ENCODE measurements around the gene CRACR2B.

The CRACR2B gene

GRCh38 chr11:853682-854448 is 26.1 kb downstream of the CRACR2B start:
- DNase-seq (ENCODE audit: low read depth in 2 of 2): no peak

GRCh38 chr11:854601-855329 is 27.0 kb downstream of the CRACR2B start:
- no peak for DNase-seq (ENCODE audit: low read depth in 2 of 2)

GRCh38 chr11:855330-855674 is 27.6 kb downstream of the CRACR2B start:
- DNase-seq (ENCODE audit: low read depth in 2 of 2): no peak

DNA sequence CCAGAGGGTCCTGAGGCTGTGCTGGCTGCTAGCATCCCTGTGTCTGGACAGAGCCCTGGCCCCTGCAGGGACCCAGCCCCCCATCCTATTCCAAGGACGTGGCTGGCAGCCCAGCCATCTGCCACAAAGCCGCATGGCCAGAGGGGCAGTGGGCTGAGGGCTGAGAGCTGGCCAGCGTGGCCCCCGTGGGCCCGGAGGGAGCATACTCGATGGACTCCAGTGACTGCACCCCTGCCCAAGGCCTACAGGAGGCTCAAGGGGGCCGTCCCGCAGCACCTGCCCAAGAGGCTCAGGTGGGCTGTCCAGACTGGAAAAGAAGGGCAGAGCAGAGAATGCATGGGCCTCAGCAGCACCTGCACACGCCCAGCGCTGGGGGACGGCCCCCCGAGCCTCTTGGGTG is 28.1 kb downstream of the CRACR2B start:
- no peak for DNase-seq (ENCODE audit: low read depth in 2 of 2)

DNA sequence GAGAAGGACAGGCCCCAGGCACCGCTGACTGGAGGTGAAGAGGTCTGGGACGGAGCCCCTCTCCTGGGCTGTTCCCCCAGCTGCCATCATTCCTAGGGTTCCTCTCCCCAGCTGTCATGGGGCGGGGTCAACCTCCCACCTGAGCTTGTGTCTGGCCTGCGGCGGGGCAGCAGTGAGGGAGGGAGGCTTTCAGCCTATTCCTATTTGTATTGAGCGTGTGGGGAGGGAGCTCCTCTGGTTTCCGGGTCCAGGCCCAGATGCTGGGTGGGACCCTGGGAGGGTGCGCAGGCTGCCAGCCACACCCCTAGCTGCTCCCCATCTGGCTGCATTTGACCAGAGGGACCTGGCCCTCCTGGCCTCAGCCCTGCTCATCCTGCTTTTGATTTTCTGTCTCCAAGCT is 28.7 kb downstream of the CRACR2B start:
- DNase-seq (ENCODE audit: low read depth in 2 of 2): no peak

GRCh38 chr11:858053-858761 is 30.5 kb downstream of the CRACR2B start:
- no peak for DNase-seq (ENCODE audit: low read depth in 2 of 2)

GRCh38 chr11:858762-859339 is 31.1 kb downstream of the CRACR2B start:
- DNase-seq (ENCODE audit: low read depth in 2 of 2): no peak

DNA sequence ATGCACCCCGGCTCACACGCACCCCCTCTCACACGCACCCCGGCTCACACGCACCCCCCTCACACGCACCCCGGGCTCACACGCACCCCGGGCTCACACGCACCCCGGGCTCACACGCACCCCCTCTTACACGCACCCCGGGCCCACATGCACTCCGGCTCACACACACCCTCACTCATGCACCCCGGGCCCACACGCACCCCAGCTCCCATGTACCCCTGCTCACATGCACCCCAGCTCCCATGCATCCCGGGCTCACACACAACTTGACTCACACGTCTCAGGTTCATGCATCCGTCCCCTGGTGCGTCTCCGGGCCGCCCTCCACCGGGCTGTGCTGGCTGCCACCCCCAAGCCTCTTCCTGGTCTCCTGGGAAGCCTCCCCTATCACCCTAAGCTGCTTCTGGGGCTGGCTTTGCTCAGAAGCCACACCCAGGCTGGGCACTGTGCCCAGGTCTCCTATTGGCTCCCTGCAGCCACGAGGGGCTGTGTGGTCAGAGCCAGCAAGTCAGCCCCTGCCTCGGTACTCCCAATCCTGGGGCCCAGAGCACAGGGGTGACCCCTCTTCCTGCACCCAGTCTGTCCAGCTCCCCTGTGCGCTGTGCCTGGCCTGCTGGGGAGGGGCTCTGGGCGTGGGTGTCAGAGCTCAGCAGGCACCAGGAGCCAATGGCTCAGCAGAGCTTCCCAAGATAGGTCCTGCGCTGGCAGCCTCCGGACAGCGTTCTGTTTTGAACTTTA is 31.8 kb downstream of the CRACR2B start:
- DNase-seq (ENCODE audit: low read depth in 2 of 2): no peak

- no peak for DNase-seq (ENCODE audit: low read depth in 2 of 2)
Measured at GRCh38 chr11:860234-861104, 32.8 kb downstream of the CRACR2B start.

DNA sequence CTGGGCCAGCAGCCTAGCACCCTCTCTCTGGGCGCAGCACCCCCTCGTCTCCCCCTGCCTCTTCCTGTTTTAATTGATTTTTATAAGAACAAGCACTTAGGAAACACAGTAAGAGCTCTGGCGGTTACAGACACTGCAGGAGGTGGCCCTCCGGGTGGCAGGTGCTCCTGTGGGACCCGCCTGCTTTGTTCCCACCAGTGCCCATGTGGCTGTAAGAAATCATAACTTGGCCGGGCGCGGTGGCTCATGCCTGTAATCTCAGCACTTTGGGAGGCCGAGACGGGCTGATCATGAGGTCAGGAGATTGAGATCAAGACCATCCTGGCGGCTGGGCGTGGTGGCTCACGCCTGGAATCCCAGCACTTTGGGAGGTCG is 33.4 kb downstream of the CRACR2B start:
- DNase-seq (ENCODE audit: low read depth in 2 of 2): no peak

DNA sequence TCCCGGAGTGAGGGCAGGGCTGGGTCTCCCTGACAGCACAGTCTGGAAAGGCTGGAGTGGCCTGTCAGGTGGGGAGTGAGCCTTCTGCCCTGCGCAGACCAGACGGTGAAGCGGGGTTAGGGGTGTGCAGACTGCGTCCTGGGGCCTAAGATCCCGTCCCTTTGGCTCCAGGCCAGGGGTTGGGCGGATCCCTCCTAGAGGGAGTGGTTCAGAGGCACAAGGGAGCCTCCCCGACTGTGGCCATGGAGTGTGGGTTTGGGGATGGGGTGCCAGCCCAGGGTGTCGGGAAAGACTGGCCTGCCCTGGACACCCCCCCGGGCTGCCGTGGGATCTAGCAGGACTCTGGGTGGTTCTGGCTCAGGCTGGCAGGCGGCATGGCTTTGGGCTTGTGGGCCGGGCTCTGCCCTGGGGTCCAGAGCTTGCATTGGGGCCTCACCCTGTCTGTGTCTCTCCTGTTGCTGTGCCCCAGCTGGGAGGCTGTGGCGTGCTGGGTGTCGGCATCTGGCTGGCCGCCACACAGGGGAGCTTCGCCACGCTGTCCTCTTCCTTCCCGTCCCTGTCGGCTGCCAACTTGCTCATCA is 34.5 kb downstream of the CRACR2B start:
- DNase-seq (ENCODE audit: low read depth in 2 of 2): no peak

GRCh38 chr11:862696-863022 is 34.9 kb downstream of the CRACR2B start:
- no peak for DNase-seq (ENCODE audit: low read depth in 2 of 2)

DNA sequence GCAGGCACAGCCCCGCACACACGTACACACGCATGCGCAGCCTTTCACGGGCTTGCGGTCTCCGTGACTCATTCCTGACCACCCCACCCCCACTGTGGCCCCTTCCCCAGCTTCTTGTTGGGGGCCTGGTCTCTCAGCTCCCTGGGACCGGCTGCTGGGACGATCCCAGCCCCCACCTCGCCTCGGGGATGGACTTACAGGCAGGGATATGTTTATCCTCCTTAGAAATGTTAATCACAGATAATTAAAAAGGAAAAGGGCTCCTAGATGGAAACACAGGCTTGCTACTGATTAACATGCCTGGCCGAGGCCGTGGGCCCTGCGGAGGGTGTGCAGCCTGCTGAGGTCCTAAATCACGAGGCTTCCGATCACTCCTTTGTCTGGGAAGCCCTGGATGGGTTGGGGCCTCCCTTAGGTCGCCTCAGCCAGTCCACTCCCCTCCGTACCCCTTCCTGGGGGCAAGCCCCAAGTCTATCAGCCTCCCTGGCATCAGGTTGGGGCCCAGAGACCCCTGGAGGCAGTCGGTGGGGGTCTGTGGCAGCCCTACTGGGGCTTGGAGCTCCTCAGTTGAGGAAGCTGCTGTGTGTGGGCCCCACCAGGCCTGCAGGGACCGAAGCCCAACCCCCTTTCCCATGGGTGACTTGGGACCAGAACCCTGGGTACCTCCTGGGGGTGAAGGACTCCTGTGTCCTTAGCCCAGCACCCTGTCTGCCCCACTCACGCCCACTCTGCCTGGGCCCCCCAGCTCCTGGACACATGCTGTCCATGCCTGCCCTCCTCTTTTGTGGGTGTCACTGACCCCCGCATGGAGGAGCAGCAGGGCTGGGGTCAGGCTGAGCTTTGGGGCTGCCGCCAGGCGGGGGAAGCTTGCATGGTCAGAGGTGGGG is 35.5 kb downstream of the CRACR2B start:
- no peak for DNase-seq (ENCODE audit: low read depth in 2 of 2)

DNA sequence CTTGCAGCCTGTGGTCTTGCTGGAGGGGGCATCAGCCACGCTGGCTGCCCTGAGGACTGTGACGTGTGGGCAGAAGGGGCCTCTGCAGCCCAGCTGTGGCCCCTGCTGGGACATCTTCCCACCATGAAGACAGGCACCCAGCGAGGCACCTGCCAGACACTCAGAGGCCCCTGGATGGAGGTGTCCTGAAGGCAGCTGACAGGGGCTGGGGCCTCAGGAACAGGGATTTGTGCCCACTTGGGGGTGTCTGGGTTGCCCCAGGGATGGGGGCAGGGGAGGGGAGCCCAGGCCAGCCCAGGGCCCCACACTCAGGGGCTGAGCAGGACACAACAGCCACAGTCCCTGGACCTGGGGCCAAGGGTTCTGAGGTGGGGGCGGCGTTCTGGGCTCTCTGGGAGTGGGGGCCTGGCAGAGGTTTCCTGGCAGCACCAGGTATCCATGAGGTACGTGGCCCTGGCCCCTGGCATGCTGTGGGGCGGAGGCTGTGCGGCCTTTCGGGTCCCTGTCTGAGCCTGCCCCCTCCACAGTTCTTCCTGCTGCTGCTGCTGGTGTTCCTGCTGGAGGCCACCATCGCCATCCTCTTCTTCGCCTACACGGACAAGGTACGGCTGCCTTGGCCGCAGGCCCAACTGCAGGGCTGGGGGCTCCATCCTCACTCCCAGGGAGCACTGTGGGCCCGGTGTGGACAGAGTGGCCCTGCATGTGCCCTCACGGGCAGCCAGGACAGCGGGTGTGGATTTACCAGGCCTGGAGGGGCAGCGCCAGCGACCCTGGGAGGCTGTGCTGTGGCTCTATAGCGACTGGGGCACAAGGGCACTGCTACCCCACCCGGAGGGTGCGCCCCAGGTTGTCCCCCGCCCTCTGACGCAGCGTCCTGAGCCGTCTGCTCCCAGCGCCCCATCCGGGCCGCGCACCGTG is 36.5 kb downstream of the CRACR2B start:
- no peak for DNase-seq (ENCODE audit: low read depth in 2 of 2)

GRCh38 chr11:864898-865297 is 37.2 kb downstream of the CRACR2B start:
- DNase-seq (ENCODE audit: low read depth in 2 of 2): no peak

- DNase-seq (ENCODE audit: low read depth in 2 of 2): no peak
Measured at GRCh38 chr11:865462-866430, 38.0 kb downstream of the CRACR2B start.

GRCh38 chr11:866481-866880 is 38.8 kb downstream of the CRACR2B start:
- DNase-seq (ENCODE audit: low read depth in 2 of 2): no peak

Measured in stimulated activated CD4-positive, alpha-beta T cell treated with anti-CD3 and anti-CD28 coated beads, Interleukin-12 subunit alpha, Interleukin-12 subunit beta, amount 100 ng/mL, for 24 hours (primary cell).